SK-N-MC (cell line): Measurements from ENCODE around the gene ARRB1.
"Not testable (repeated sequence)": the region's sequence is repeated elsewhere in the genome, so short reads cannot be mapped to it uniquely, and the experiment has no call there.

Source experiments
- DNase-seq: peaks from one replicate; pipeline ENCODE4 v3.0.0-alpha.2; 2011; ENCODE audit warnings: low read depth, low spot score
- H3K27ac ChIP-seq: fragments of 200-600 bp; sonication (generic); 2 replicates; pipeline ENCODE4 v1.5.1; 2016; ENCODE audit warnings: mixed run types
- H3K36me3 ChIP-seq: fragments of 200-600 bp; sonication (generic); 2 replicates; pipeline ENCODE4 v1.6.1; 2017; ENCODE audit warnings: antibody characterized with exemption, low read length, mixed read lengths; ENCODE audit not compliant: insufficient read depth
- H3K4me3 ChIP-seq: fragments of 200-600 bp; sonication (generic); 2 replicates; pipeline ENCODE4 v1.5.1; 2016
- H3K9ac ChIP-seq: fragments of 200-600 bp; sonication (generic); 2 replicates; pipeline ENCODE4 v1.8.0; 2017; ENCODE audit warnings: mixed run types, mixed read lengths; ENCODE audit not compliant: insufficient read length
- H3K9me3 ChIP-seq: fragments of 200-600 bp; sonication (generic); 2 replicates; pipeline ENCODE4 v1.6.1; 2017; ENCODE audit warnings: low read depth, mild to moderate bottlenecking, antibody characterized with exemption, low read length, moderate library complexity, mixed read lengths
- EZH2 ChIP-seq: fragments of 200-600 bp; sonication (generic); IDR thresholded peaks from one replicate; pipeline ENCODE4 v1.6.1; 2017; ENCODE audit warnings: antibody characterized with exemption
- FOXP2 ChIP-seq: optimal IDR thresholded peaks from 2 replicates; pipeline ENCODE3; 2011; ENCODE audit warnings: mild to moderate bottlenecking, moderate library complexity; ENCODE audit not compliant: insufficient read depth; ENCODE audit errors: extremely low read length, control extremely low read depth
- POLR2AphosphoS5 ChIP-seq: IDR thresholded peaks from 2 replicates; pipeline ENCODE4 v1.6.1; 2012; ENCODE audit warnings: mild to moderate bottlenecking, low read depth, low read length, borderline replicate concordance

Gene ARRB1

GRCh38 chr11:75388386-75389275 lies 37.2 kb upstream of the ARRB1 start:
- H3K9ac ChIP-seq = no peak overlapping the region
- H3K27ac ChIP-seq = no peak overlapping the region
- TF ChIP-seq POLR2AphosphoS5 = no peak
- TF ChIP-seq FOXP2 = no peak
- TF ChIP-seq EZH2 = no peak
- no peaks in the 10 kb centered on the region for H3K36me3 ChIP-seq
- H3K4me3 ChIP-seq = no peak overlapping the region
- DNase-seq = peak; percentile 65
- H3K9me3 ChIP-seq = no peaks in the 10 kb centered on the region

DNA sequence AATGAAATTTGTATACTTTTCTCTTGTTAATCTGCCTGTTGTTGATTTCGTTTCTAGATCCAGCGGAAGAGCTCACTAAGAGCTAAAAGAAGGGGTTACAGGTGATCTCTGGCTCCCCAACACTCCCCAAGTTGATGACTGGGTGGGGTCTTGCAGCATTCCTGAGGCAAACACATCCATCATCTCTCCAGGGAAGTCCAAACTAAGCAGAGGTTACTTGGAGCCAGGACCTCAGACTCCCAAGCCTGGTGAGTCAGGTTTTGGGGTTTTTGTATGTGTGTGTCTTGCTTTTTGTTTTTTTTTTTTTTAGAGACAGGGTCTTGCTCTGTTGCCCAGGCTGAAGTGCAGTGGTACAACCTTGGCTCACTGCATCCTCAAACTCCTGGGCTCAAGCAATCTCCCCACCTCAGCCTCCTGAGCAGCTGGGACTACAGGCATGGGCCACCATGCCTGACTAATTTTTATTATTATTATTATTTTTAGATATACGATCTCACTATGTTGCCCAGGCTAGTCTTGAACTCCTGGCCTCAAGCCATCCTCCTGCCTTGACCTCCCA lies 36.4 kb upstream of the ARRB1 start:
- H3K4me3 ChIP-seq = no peak overlapping the region
- TF ChIP-seq POLR2AphosphoS5 (no peak), EZH2 (no peak), FOXP2 (no peak)
- H3K36me3 ChIP-seq = no peaks in the 10 kb centered on the region
- H3K9ac ChIP-seq = no peak overlapping the region
- DNase-seq = no peak
- H3K9me3 ChIP-seq = no peaks in the 10 kb centered on the region
- no peak overlapping the region for H3K27ac ChIP-seq

- Histone ChIP-seq H3K9ac (no peak overlapping the region), H3K4me3 (no peak overlapping the region), H3K27ac (no peak overlapping the region), H3K36me3 (no peaks in the 10 kb centered on the region), H3K9me3 (no peaks in the 10 kb centered on the region)
- TF ChIP-seq FOXP2 = no peak
- no peak for TF ChIP-seq POLR2AphosphoS5
- TF ChIP-seq EZH2 = no peak
- no peak for DNase-seq
These were observed 35.6 kb upstream of the ARRB1 start for GRCh38 chr11:75386942-75387630.

GRCh38 chr11:75384438-75385080 lies 33.1 kb upstream of the ARRB1 start:
- Histone ChIP-seq H3K4me3 (no peak overlapping the region), H3K9ac (no peak overlapping the region), H3K27ac (no peak overlapping the region), H3K36me3 (no peaks in the 10 kb centered on the region), H3K9me3 (no peaks in the 10 kb centered on the region)
- DNase-seq = no peak
- TF ChIP-seq EZH2 = no peak
- TF ChIP-seq POLR2AphosphoS5 = no peak
- no peak for TF ChIP-seq FOXP2

- Histone ChIP-seq H3K36me3 (no peaks in the 10 kb centered on the region), H3K4me3 (no peak overlapping the region), H3K27ac (no peak overlapping the region), H3K9me3 (no peaks in the 10 kb centered on the region), H3K9ac (no peak overlapping the region)
- TF ChIP-seq POLR2AphosphoS5 = no peak
- TF ChIP-seq FOXP2 = no peak
- TF ChIP-seq EZH2 = no peak
- DNase-seq = no peak
These were observed 31.8 kb upstream of the ARRB1 start for GRCh38 chr11:75383246-75383645.

DNA sequence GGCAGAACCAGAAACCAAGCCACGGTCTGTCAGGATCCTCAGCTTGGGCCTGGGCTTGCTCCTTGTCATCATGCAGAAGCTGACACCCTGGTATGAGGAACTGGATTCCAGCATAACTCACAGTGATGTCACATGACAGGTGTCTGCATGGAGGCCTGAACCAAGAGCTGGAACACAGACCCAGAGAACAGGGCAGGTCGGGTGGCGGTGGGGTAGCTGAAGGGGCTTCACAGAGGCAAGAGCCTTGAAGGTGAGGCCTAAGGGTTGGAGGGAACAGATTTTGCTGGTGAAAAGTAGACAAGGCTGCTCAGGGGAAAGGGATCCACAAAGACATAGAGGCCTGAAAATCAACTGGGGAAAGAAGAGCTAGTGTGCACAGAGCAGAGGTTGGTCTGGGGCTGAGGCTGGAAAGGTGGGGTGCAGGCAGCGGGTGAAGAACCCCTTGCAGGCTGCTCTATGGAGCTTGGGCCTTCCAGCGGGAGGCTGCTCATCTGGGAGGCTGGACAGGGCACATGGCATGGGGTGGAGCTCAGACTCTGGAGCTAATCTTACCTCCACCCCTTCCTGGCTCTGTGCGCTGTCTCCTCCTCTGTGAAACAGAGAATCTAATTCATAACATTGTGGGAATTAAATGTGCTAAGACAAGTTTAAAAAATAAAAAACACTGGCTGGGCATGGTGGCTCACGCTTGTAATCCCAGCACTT lies 29.4 kb upstream of the ARRB1 start:
- no peak overlapping the region for H3K4me3 ChIP-seq
- DNase-seq = no peak

GRCh38 chr11:75380245-75380644 lies 28.8 kb upstream of the ARRB1 start:
- TF ChIP-seq EZH2 = no peak
- no peak for TF ChIP-seq FOXP2
- no peak for TF ChIP-seq POLR2AphosphoS5
- H3K27ac ChIP-seq = no peak overlapping the region
- DNase-seq = no peak
- H3K9ac ChIP-seq = no peak overlapping the region
- H3K4me3 ChIP-seq = no peak overlapping the region
- H3K9me3 ChIP-seq = no peaks in the 10 kb centered on the region
- no peaks in the 10 kb centered on the region for H3K36me3 ChIP-seq

More for the DNA sequence above, 29.4 kb upstream of the ARRB1 start:
- Histone ChIP-seq H3K36me3 (no peaks in the 10 kb centered on the region), H3K27ac (no peak overlapping the region), H3K9me3 (no peaks in the 10 kb centered on the region), H3K9ac (no peak overlapping the region)
- TF ChIP-seq FOXP2 (no peak), EZH2 (no peak), POLR2AphosphoS5 (no peak)

DNA sequence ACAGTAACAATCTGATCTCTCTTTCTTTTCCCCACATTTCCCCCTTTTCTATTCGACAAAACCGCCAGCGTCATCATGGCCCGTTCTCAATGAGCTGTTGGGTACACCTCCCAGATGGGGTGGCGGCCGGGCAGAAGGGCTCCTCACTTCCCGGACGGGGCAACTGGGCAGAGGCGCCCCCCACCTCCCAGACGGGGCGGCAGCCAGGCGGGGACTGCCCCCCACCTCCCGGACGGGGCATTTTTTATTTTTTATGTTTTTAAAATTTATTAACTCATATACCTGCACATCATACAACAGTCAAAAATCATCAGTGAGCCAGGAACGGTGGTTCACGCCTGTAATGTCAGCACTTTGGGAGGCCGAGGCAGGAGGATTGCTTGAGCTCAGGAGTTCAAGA lies 27.3 kb upstream of the ARRB1 start:
- H3K4me3 ChIP-seq, H3K9ac ChIP-seq, H3K9me3 ChIP-seq, DNase-seq, H3K36me3 ChIP-seq, H3K27ac ChIP-seq: not testable (repeated sequence)
